Psoas muscle (tissue), 8 donors: ENCODE results near the gene HTR1E. TPM values are rescaled to one million over a fixed set of nuclear protein-coding genes. Genes with fewer than 3 reads are reported as not detected.

Source experiments
- ATAC-seq, 4 donors: fragments of 200-7000 bp; cut with Tn5 transposase; one replicate each; pipeline ENCODE4 v1.9.1; 2020; ENCODE audit warnings: moderate library complexity in 3 of 4, mild to moderate bottlenecking in 2 of 4
- DNase-seq, 2 donors: peaks; one replicate each; pipeline ENCODE4 v3.0.0-alpha.2; 2020
- H3K27ac ChIP-seq: fragments of 200-600 bp; one replicate; pipeline ENCODE4 v1.8.0; 2022
- H3K27me3 ChIP-seq, 3 donors: fragments of 200-600 bp in 1 of 3; one replicate each; pipeline versions ENCODE4 v1.6.1 to v1.8.0; 2013 to 2022; ENCODE audit warnings: low read length in 2 of 3, mild to moderate bottlenecking in 2 of 3, moderate library complexity in 1 of 3; ENCODE audit not compliant: insufficient read depth in 3 of 3
- H3K36me3 ChIP-seq, 2 donors: fragments of 200-600 bp in 1 of 2; one replicate each; pipeline versions ENCODE4 v1.6.1 to v1.8.0; 2013 to 2022; ENCODE audit warnings: low read depth in 1 of 2, mild to moderate bottlenecking in 1 of 2, moderate library complexity in 1 of 2; ENCODE audit not compliant: insufficient read depth in 1 of 2
- H3K4me1 ChIP-seq: fragments of 200-600 bp; one replicate; pipeline ENCODE4 v1.8.0; 2022
- H3K4me3 ChIP-seq: fragments of 200-600 bp; one replicate; pipeline ENCODE4 v1.8.0; 2022; ENCODE audit warnings: mild to moderate bottlenecking
- H3K9me3 ChIP-seq: fragments of 200-600 bp; one replicate; pipeline ENCODE4 v1.8.0; 2022
- CTCF ChIP-seq: fragments of 200-600 bp; IDR thresholded peaks from one replicate; pipeline ENCODE4 v1.8.0; 2022; ENCODE audit warnings: antibody characterized with exemption
- WGBS, 3 donors: extraction: QIAGEN DNeasy Blood & Tissue Kit; methylation state at CpG; one replicate each; pipeline versions ENCODE4 v1.1.6 to v1.1.7; 2013; 5-methylcytosine and 5-hydroxymethylcytosine counted together
- intact Hi-C, 2 donors: fragments of 100-400 bp; cut with DNase I; formaldehyde crosslinking; loops; one replicate each; pipeline versions ENCODE4 v1.11.0 to v1.14.2; 2022
- polyA plus RNA-seq, 3 donors: library from polyadenylated mRNA; stranded (reverse); fragments of 200-250 nt; gene quantifications; one replicate each; pipeline ENCODE4 v1.2.3, GENCODE V29; 2013
- total RNA-seq, 4 donors: library from RNA; stranded (reverse); fragmentation: NEBNext Ultra II Directional in 2 of 4; extraction: Animal tissue kit (Norgen Biotek cat#: 25700) in 2 of 4; gene quantifications; one replicate each; pipeline versions ENCODE4 v1.2.1 to v1.2.4, GENCODE V29; 2021 to 2023
- donor health status: healthy with polysubstance abuse.
- donor health status: DM: no; HTN: no; CAD: no; lungs with moderate emphysema.
- donor health status: Bipolar disorder and iron deficiency.
- donor health status: healthy.
- donor health status: DM: yes; HTN: yes; CAD: no.
- donor health status: DM: no; HTN: no; CAD: no.
- donor health status: DM: no; HTN: no; CAD: no.
- donor health status: DM: yes; HTN: yes; CAD: no.

Gene HTR1E
- total and polyA plus RNA-seq, 7 donors, result not detected

- intact Hi-C loops, result no loop called here
- no peak for TF ChIP-seq CTCF
- ATAC-seq, result no peak
- DNase-seq, result no peak
- Histone ChIP-seq H3K4me1 (no peaks in the 10 kb centered on the region), H3K27ac (no peak overlapping the region), H3K4me3 (no peak overlapping the region), H3K36me3 (no peaks in the 10 kb centered on the region), H3K9me3 (no peaks in the 10 kb centered on the region), H3K27me3 (peaks cover 0 to 7% (median 6%) of the 10 kb centered on the region in 3 donors)
- WGBS, 3 donors, result 71 to 75% (median 71%) methylated on average over 3 of the region's 3 CpGs
Observed at GRCh38 chr6:87054143-87054833, 117.0 kb downstream of the HTR1E start.

DNA sequence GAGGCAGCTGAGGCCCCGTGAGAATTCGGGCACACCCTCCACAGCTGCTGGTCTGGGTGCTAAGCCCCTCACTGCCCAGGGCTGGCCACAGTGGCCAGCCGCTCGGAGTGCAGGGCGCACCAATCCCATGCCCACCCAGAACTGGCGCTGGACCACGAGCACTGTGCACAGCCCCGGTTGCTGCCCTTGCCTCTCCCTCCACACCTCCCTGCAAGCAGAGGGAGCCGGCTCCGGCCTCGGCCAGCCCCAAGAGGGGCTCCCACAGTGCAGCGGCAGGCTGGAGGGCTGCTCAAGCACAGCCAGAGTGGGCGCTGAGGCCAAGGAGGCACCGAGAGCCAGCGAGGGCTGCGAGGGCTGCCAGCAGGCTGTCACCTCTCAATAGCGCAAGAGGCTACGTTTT lies 122.6 kb downstream of the HTR1E start:
- no peak for TF ChIP-seq CTCF

DNA sequence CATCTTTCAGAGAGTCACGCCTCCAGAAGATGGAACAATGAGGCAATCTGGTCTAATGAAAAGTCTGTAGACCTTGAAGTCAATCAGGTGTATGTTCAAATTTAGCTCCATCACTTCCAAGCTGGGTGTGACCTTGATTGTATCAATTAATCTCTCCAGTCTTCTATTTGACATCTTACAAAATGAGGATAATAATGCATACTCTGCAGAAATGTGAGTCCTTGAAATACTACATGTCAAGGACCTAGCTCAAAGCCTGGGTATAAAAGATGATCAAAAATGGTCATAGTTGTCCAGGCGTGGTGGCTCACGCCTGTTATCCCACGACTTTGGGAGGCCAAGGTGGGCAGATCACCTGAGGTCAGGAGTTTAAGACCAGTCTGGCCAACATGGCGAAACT lies 127.8 kb downstream of the HTR1E start:
- intact Hi-C loops, result loop anchor here in 1 of 2 donors (10.0 kb wide), 1 partner anchor 1800 kb away; no protein-coding TSS in a partner anchor
- Histone ChIP-seq H3K27ac (no peak overlapping the region), H3K36me3 (no peaks in the 10 kb centered on the region), H3K9me3 (no peaks in the 10 kb centered on the region), H3K4me3 (no peak overlapping the region), H3K27me3 (peaks cover 0 to 3% (median 0%) of the 10 kb centered on the region in 3 donors), H3K4me1 (no peaks in the 10 kb centered on the region)
- DNase-seq, result no peak
- TF ChIP-seq CTCF, result no peak
- WGBS, 3 donors, result 64 to 79% (median 76%) methylated on average over 5 of the region's 5 CpGs
- no peak for ATAC-seq

More for the DNA sequence above, 122.6 kb downstream of the HTR1E start:
- intact Hi-C loops, result loop anchor here in 1 of 2 donors (10.0 kb wide), 1 partner anchor 1805 kb away; no protein-coding TSS in a partner anchor
- no peaks in the 10 kb centered on the region for H3K36me3 ChIP-seq
- H3K27ac ChIP-seq, result no peak overlapping the region
- H3K27me3 ChIP-seq, result peaks cover 0 to 8% (median 6%) of the 10 kb centered on the region in 3 donors
- ATAC-seq, result no peak
- H3K4me3 ChIP-seq, result no peak overlapping the region
- no peaks in the 10 kb centered on the region for H3K9me3 ChIP-seq
- WGBS, 3 donors, result 92 to 94% (median 92%) methylated on average over 16 to 18 of the region's 18 CpGs
- H3K4me1 ChIP-seq, result no peaks in the 10 kb centered on the region
- no peak for DNase-seq

Other genes with a start within 250 kb of the HTR1E start
- under 1 TPM in 1 of 4 donors, not detected in 3; 0.52 TPM for gene CGA, start 157.6 kb downstream of the HTR1E start, total RNA-seq
- gene CGA, start 157.6 kb downstream of the HTR1E start, polyA plus RNA-seq, result 1 to 10 TPM in 1 of 3 donors, under 1 TPM in 2; 0.03 to 3.8 (median 0.18) TPM
- 10 to 100 TPM; 16.7 to 21.3 (median 17.1) TPM for gene ZNF292, start 218.0 kb downstream of the HTR1E start, total RNA-seq
- 1 to 10 TPM; 1.9 to 6.8 (median 2.1) TPM for gene ZNF292, start 218.0 kb downstream of the HTR1E start, polyA plus RNA-seq